Measurements from ENCODE around the gene NEO1. TPM values are rescaled to one million over a fixed set of nuclear protein-coding genes. Genes with fewer than 3 reads are reported as not detected.

The NEO1 gene
- total and polyA plus RNA-seq, 7 experiments from 2014 or later, result 1.4 to 9.5 (median 6.4) TPM

DNA sequence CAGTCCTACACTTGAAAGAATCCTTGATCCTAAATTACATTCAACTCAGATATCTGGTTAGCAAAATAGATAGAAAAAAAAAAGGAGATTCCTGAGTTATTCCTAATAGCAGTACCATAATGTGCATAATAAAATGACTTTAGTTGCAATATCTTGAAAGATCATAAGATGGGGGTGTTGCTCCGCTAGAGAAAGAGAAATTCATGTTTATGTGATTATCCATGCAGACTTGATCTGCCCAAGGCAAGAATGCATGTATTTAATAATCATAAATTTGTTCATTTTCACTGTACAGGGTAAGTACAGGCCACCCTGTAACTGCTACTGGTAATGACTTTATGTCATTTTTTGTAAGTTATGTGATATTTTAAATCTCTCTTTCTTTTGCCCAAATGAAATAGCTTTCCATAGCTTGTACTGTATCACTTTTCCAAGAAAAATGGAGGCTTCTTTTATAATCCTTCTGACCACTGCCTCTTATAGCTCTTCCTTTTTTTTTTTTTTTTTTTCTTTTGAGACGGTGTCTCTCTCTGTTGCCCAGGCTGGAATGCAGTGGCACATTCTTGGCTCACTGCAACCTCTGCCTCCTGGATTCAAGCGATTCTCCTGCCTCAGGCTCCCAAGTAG, 231.9 kb downstream of the NEO1 start:
- no peak overlapping the region for H3K27ac Mint-ChIP-seq
- H3K4me1 Mint-ChIP-seq, result peaks cover 0 to 2% (median 0%) of the 10 kb centered on the region in 7 donors
- H3K27ac ChIP-seq (ENCODE audit: low read depth, low read length), result no peak overlapping the region
- intact Hi-C loops (cut with micrococcal nuclease), result loop anchor here in 1 of 2 donors (10.0 kb wide), 1 partner anchor 421 kb away; no protein-coding TSS in a partner anchor
- no peak overlapping the region for H3K4me3 ChIP-seq (ENCODE audit: low read length)
- no peaks in the 10 kb centered on the region for H3K4me1 ChIP-seq (ENCODE audit: control insufficient read depth in 2 of 2, insufficient read depth in 2 of 2, low read length in 2 of 2)
- CTCF ChIA-PET, result no interaction called here
- H3K36me3 Mint-ChIP-seq, result peaks cover 0 to 41% (median 30%) of the 10 kb centered on the region in 5 donors
- peaks cover 0 to 7% (median 0%) of the 10 kb centered on the region in 3 experiments for H3K36me3 ChIP-seq (ENCODE audit: control insufficient read depth in 2 of 3, insufficient read depth in 3 of 3, low read length in 3 of 3)
- H3K9me3 ChIP-seq (ENCODE audit: control insufficient read depth in 2 of 3, low read length in 3 of 3), result no peaks in the 10 kb centered on the region
- no peak overlapping the region for H3K4me3 Mint-ChIP-seq
- POLR2A ChIA-PET, result no interaction called here
- ATAC-seq (no peak), DNase-seq (no peak)
- H3K27me3 ChIP-seq (ENCODE audit: control insufficient read depth in 2 of 2, insufficient read depth in 2 of 2, low read length in 2 of 2), result no peaks in the 10 kb centered on the region
- H3K9me3 Mint-ChIP-seq, result no peaks in the 10 kb centered on the region
- no peaks in the 10 kb centered on the region for H3K27me3 Mint-ChIP-seq

DNA sequence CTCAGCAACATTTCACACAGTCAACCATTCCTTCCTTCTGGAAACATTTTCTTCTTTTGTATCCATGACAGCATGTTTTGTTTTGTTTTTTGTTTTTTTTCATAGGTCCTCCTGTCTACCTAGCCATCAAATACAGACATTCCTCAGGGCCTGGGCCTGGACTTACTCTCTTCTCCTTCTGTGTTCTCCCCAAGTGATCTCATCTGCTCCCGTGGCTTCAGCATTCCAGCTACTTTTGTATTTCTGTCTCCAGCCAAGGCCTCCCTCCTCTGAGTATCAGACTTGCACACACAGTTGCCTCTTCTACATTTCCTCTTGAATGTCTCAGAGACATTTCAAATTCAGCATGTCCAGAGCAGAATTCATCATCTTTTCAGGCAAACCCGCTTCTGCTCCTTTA, 234.0 kb downstream of the NEO1 start:
- no peak overlapping the region for H3K4me3 ChIP-seq (ENCODE audit: low read length)
- H3K4me1 ChIP-seq (ENCODE audit: control insufficient read depth in 2 of 2, insufficient read depth in 2 of 2, low read length in 2 of 2), result no peaks in the 10 kb centered on the region
- H3K27me3 Mint-ChIP-seq, result no peaks in the 10 kb centered on the region
- peaks cover 0 to 2% (median 0%) of the 10 kb centered on the region in 7 donors for H3K4me1 Mint-ChIP-seq
- DNase-seq (no peak), ATAC-seq (no peak)
- ChIA-PET CTCF (no interaction called here), POLR2A (no interaction called here)
- no peaks in the 10 kb centered on the region for H3K9me3 Mint-ChIP-seq
- peaks cover 0 to 7% (median 0%) of the 10 kb centered on the region in 3 experiments for H3K36me3 ChIP-seq (ENCODE audit: control insufficient read depth in 2 of 3, insufficient read depth in 3 of 3, low read length in 3 of 3)
- H3K27ac ChIP-seq (ENCODE audit: low read depth, low read length), result no peak overlapping the region
- H3K27ac Mint-ChIP-seq, result no peak overlapping the region
- no peaks in the 10 kb centered on the region for H3K27me3 ChIP-seq (ENCODE audit: control insufficient read depth in 2 of 2, insufficient read depth in 2 of 2, low read length in 2 of 2)
- H3K9me3 ChIP-seq (ENCODE audit: control insufficient read depth in 2 of 3, low read length in 3 of 3), result no peaks in the 10 kb centered on the region
- no peak overlapping the region for H3K4me3 Mint-ChIP-seq
- peaks cover 0 to 42% (median 30%) of the 10 kb centered on the region in 5 donors for H3K36me3 Mint-ChIP-seq
- intact Hi-C loops (cut with micrococcal nuclease), result loop anchor here in 1 of 2 donors (10.0 kb wide), 1 partner anchor 418 kb away; no protein-coding TSS in a partner anchor

DNA sequence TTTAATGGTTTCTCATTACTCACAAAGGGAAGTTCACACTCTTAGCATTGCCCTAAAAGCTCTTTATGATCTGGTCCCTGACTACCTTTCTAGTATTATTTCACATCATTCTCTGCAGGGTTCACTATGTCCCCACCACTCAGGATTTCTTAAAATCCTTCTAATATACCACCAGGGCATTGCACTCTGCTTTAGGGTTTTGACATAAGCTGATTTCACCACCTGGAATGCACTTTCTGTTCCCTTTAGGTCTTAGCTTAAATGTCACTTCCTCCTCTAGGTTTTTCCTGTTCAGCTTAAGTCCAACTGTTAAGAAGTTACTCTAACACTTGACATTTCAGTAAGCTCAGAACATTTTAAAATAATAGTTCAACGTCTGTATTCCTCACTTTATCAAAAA, 234.8 kb downstream of the NEO1 start:
- Histone ChIP-seq H3K4me3 (ENCODE audit: low read length) (no peak overlapping the region), H3K36me3 (ENCODE audit: control insufficient read depth in 2 of 3, insufficient read depth in 3 of 3, low read length in 3 of 3) (peaks cover 0 to 7% (median 0%) of the 10 kb centered on the region in 3 experiments), H3K27ac (ENCODE audit: low read depth, low read length) (no peak overlapping the region), H3K9me3 (ENCODE audit: control insufficient read depth in 2 of 3, low read length in 3 of 3) (no peaks in the 10 kb centered on the region), H3K4me1 (ENCODE audit: control insufficient read depth in 2 of 2, insufficient read depth in 2 of 2, low read length in 2 of 2) (no peaks in the 10 kb centered on the region), H3K27me3 (ENCODE audit: control insufficient read depth in 2 of 2, insufficient read depth in 2 of 2, low read length in 2 of 2) (no peaks in the 10 kb centered on the region)
- H3K27ac Mint-ChIP-seq, result no peak overlapping the region
- ChIA-PET POLR2A (no interaction called here), CTCF (interaction anchor here (0.6 kb wide), 1 partner anchor 14 kb away, joined by 4 read pairs; no protein-coding TSS in a partner anchor)
- DNase-seq, result no peak
- peak; percentile 57 for ATAC-seq
- intact Hi-C loops (cut with micrococcal nuclease), result loop anchor here in 1 of 2 donors (10.0 kb wide), 1 partner anchor 418 kb away; no protein-coding TSS in a partner anchor
- no peaks in the 10 kb centered on the region for H3K27me3 Mint-ChIP-seq
- no peaks in the 10 kb centered on the region for H3K9me3 Mint-ChIP-seq
- H3K4me3 Mint-ChIP-seq, result no peak overlapping the region
- H3K4me1 Mint-ChIP-seq, result peaks cover 0 to 2% (median 0%) of the 10 kb centered on the region in 7 donors
- H3K36me3 Mint-ChIP-seq, result peaks cover 0 to 42% (median 30%) of the 10 kb centered on the region in 5 donors

DNA sequence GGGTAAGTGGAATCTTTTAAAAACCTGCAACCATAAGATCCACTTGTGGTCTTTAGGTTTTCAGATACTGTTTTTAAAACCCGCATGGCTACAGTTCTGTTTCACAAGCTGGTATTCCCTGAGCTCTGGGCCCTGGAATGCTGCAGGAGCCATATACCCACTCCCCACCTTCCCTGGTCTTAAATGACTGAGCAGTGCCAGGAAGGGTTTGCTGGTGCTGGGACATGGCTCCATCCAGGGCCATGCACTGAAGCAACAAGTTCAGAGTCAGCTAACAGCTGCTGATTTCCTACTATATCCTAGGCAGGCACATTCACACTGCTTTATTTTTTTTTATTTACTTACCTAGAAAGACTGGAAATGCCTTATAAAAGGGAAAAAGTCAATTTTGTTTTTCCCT, 239.2 kb downstream of the NEO1 start:
- ATAC-seq, result no peak
- Histone ChIP-seq H3K27me3 (ENCODE audit: control insufficient read depth in 2 of 2, insufficient read depth in 2 of 2, low read length in 2 of 2) (no peaks in the 10 kb centered on the region), H3K36me3 (ENCODE audit: control insufficient read depth in 2 of 3, insufficient read depth in 3 of 3, low read length in 3 of 3) (peaks cover 0 to 4% (median 0%) of the 10 kb centered on the region in 3 experiments), H3K4me3 (ENCODE audit: low read length) (no peak overlapping the region), H3K9me3 (ENCODE audit: control insufficient read depth in 2 of 3, low read length in 3 of 3) (no peaks in the 10 kb centered on the region), H3K4me1 (ENCODE audit: control insufficient read depth in 2 of 2, insufficient read depth in 2 of 2, low read length in 2 of 2) (no peaks in the 10 kb centered on the region), H3K27ac (ENCODE audit: low read depth, low read length) (no peak overlapping the region)
- DNase-seq, result no peak
- no peak overlapping the region for H3K27ac Mint-ChIP-seq
- H3K4me3 Mint-ChIP-seq, result no peak overlapping the region
- H3K4me1 Mint-ChIP-seq, result peaks cover 0 to 2% (median 0%) of the 10 kb centered on the region in 7 donors
- ChIA-PET POLR2A (no interaction called here), CTCF (no interaction called here)
- H3K9me3 Mint-ChIP-seq, result no peaks in the 10 kb centered on the region
- H3K36me3 Mint-ChIP-seq, result peaks cover 0 to 41% (median 18%) of the 10 kb centered on the region in 5 donors
- H3K27me3 Mint-ChIP-seq, result no peaks in the 10 kb centered on the region
- intact Hi-C loops (cut with micrococcal nuclease), result no loop called here

DNA sequence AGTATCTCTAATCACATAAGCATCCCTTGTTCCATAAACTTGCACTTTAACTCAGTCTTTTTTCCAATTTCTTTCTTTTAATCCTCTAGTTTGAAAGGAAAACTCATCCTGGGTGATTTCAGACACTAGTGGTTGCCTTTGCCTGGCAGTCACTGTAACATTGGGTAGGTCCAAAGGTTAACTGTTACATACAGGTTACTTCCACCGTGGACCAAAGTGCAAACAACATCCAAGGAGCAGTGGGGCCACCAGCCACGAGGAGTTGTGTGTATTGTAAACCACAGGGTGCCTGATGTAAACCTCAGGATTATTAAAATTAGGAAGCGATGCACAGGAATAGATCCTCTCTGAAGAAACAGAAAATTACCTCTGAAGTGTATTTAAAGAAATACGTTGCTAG, 241.5 kb downstream of the NEO1 start:
- intact Hi-C loops (cut with micrococcal nuclease), result no loop called here
- no peaks in the 10 kb centered on the region for H3K9me3 Mint-ChIP-seq
- no peaks in the 10 kb centered on the region for H3K27me3 Mint-ChIP-seq
- Histone ChIP-seq H3K4me3 (ENCODE audit: low read length) (no peak overlapping the region), H3K9me3 (ENCODE audit: control insufficient read depth in 2 of 3, low read length in 3 of 3) (no peaks in the 10 kb centered on the region), H3K4me1 (ENCODE audit: control insufficient read depth in 2 of 2, insufficient read depth in 2 of 2, low read length in 2 of 2) (no peaks in the 10 kb centered on the region), H3K36me3 (ENCODE audit: control insufficient read depth in 2 of 3, insufficient read depth in 3 of 3, low read length in 3 of 3) (peaks cover 0 to 6% (median 0%) of the 10 kb centered on the region in 3 experiments), H3K27me3 (ENCODE audit: control insufficient read depth in 2 of 2, insufficient read depth in 2 of 2, low read length in 2 of 2) (no peaks in the 10 kb centered on the region), H3K27ac (ENCODE audit: low read depth, low read length) (no peak overlapping the region)
- ATAC-seq, result no peak
- H3K4me3 Mint-ChIP-seq, result no peak overlapping the region
- no peaks in the 10 kb centered on the region for H3K4me1 Mint-ChIP-seq
- no peak overlapping the region for H3K27ac Mint-ChIP-seq
- POLR2A ChIA-PET, result no interaction called here
- H3K36me3 Mint-ChIP-seq, result peaks cover 0 to 22% (median 5%) of the 10 kb centered on the region in 5 donors
- CTCF ChIA-PET, result no interaction called here
- DNase-seq, result no peak

DNA sequence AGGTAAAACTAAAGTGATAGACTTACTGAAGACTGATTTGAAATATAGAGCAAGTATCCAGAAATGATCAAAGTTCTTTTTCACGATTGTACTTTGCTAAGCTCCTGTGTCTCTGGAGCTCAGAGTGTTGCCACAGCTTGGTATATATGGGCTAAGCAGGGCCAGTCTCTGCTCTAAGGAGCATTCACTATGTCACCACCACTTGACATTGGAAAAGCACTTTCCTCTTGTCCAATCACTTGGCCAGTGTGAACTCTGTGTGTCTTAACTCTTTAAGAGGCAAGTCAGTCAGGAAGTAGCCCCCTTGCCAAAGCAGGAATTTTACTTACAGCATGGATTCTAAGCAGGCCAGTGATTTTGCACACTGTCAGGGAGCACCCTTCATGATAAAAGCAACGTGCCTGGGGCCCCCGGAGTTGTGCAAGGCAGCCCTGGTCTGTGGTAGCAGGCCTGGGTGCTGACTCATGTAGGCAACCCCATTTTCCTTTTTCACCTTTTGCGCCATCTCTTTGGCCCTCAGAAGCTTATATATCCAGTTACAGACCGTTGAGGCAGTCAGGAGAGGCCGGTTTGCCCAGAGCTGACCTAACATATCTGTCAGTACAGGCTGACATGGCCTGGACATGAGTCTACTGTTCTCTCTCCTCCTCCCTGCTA, 243.5 kb downstream of the NEO1 start:
- Mint-ChIP-seq H3K4me3 (no peak overlapping the region), H3K27ac (no peak overlapping the region), H3K36me3 (peaks cover 0 to 17% (median 0%) of the 10 kb centered on the region in 5 donors), H3K27me3 (no peaks in the 10 kb centered on the region), H3K4me1 (no peaks in the 10 kb centered on the region), H3K9me3 (no peaks in the 10 kb centered on the region)
- Histone ChIP-seq H3K4me3 (ENCODE audit: low read length) (no peak overlapping the region), H3K27ac (ENCODE audit: low read depth, low read length) (no peak overlapping the region), H3K9me3 (ENCODE audit: control insufficient read depth in 2 of 3, low read length in 3 of 3) (no peaks in the 10 kb centered on the region), H3K4me1 (ENCODE audit: control insufficient read depth in 2 of 2, insufficient read depth in 2 of 2, low read length in 2 of 2) (no peaks in the 10 kb centered on the region), H3K36me3 (ENCODE audit: control insufficient read depth in 2 of 3, insufficient read depth in 3 of 3, low read length in 3 of 3) (peaks cover 0 to 6% (median 0%) of the 10 kb centered on the region in 3 experiments), H3K27me3 (ENCODE audit: control insufficient read depth in 2 of 2, insufficient read depth in 2 of 2, low read length in 2 of 2) (no peaks in the 10 kb centered on the region)
- ATAC-seq (peak; percentile 64), DNase-seq (no peak)
- intact Hi-C loops (cut with micrococcal nuclease), result no loop called here
- ChIA-PET POLR2A (no interaction called here), CTCF (no interaction called here)
